ENCODE data around the gene PTMS.

PTMS gene

DNA sequence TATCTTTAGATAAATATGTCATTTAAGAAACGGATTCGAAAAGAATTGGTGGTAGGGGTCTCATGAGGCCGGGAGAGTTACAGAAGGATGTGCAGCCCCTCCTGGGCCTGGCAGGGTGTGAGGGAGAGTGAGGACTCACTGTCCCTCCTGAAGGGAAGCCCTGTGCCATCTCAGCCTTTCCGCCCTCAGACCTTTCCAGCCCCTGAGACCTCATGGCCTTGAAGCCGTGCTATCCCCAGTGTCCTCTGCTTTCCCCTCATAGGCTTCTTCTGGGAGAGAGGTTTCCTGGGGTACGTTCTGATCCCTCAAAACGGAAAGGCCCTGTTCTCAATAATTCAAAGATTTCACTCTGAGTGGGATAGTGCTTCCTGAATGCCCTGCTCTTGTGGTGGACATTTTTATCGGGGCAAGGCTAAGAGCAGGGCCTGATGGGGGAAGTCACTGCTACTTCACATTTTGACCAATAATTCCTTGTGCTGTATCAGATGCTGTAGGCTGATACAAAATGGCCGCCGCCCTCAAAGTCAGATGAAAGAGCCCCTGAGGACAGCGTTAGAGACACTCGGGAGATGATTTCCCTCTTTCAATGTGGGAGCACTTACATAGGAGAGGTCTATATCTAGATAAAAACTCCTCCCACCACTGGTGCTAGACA is 24.5 kb downstream of the PTMS start:
- no peak for DNase-seq

DNA sequence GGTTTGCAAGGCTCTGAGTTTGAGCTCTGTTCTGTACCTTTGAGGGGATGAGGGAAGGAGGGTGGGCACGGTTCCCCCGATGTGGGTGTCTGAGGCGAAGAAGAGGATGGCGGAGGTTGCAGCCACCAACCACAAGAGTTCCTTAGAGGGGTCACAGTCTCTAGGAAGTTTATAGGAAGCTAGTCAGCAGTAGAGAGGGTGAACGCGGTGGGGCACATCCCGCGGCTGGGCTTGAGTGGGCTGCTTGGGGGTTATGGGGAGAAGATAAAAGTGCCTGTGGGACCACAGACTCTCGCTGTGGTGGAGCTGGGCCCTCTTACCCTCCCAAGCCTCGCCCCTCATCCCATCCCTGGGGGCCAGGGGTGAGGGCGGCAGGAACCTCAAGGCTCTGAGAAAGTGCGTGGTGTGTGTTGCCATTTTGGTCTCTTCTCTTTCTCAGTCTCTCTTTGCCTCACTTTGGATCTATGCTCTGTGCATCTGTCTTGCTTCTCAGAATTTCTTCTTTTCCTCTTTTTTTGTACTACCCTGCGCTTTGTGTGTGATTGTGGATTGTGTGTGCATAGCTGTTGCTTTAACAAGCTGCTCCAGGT is 25.9 kb downstream of the PTMS start:
- no peak for DNase-seq

DNA sequence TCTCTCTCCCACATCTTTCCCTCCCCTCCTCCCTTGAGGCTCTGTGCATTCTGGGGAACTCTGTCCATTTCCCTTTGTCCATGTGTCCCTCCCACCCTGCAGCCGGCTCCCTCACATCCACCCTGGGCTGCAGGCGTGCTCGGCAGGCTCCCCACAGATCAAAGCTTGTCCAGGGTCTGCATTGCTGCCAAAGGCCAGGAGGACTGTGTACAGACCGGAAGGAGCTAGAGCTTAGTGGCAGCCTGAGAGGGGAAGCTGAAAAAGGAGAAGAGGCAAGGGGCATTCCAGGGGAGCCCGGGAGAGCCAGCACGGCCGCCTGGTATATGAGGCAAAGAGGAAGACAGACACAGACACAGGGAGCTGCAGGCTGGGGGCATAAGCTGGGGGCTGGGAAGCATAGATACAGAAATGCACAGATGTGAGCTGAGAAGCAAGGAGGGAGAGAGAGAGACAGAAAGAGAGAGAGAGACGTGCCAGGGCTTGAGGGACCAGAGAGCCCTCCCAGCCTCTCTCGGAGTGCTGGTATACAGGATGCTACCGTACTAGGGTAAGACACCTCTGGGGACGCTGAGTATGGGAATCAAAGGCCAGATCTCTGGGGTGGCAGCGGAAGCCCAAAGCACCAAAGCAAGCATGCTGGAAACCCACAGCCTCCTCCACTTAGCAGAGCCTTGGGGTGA is 26.5 kb downstream of the PTMS start:
- DNase-seq = peak; percentile 14 to 36

DNA sequence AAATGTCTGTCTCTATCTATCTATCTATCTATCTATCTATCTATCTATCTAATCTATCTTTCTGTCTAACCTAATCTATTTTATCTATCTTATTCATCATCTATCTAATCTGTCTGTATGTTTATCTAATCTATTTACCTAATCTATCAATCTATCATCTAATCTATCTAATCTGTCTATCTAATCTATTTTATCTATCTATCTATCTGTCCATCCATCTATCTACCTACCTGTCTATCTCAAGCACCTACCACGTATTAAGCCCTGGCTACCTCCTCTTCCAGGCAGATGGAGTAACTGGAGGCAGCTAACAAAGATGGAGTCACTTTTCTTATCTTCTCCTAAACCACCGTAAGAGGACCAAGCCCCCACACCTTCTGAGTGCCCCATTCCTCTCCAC is 28.9 kb downstream of the PTMS start:
- DNase-seq = no peak

DNA sequence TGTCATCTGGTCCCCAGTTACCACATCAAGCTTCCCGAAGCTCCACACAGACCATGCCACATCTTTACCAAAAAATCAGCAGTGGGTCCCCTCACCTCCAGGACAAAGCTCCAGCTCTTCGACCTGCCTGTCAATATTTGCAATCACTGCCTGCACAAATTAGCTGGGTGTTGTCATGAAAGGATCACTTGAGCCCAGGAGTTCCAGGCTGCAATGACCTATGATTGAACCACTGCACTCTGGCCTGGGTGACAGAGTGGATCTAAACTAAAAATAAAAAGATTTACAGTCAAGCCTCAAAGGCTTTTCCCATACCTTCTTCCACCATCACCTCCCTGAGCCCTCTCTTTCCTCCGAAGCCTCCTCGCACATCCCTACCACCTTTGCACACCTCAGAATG is 30.4 kb downstream of the PTMS start:
- DNase-seq = no peak

DNA sequence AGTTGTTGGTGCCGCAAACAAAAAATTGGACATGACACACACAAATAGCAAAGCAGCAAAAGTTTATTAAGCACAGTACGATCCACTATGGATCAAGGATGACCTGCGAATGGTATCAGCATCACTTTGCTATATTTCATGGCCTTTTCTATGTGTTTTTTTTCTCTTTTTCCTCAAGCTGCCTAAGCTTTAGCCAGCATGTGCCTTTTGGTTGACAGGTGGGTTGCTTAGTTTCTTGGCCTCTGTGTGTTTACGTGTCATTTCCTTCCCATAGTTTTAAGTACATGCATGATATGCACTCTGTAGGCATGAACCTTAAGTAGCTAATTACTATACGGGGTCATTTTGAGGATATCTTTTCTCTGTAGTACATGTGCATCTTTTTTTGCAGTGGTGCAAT is 33.0 kb downstream of the PTMS start:
- no peak for DNase-seq

DNA sequence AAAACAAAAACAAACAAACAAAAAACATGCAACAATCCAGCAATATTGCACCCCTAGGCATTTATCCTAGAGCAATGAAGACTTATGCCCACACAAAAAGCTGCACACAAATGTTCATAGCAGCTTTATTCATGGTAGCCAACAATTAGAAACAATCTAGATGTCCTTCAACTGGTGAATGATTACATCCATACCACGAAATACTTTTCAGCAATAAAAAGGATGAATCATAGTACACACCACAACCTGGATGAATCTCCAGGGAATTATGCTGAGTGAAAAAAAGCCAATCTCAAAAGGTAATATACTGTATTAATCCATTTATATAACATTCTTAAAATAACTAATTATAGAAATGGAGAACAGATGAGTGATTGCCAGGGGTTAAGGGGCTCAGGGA is 41.0 kb downstream of the PTMS start:
- DNase-seq = no peak

DNA sequence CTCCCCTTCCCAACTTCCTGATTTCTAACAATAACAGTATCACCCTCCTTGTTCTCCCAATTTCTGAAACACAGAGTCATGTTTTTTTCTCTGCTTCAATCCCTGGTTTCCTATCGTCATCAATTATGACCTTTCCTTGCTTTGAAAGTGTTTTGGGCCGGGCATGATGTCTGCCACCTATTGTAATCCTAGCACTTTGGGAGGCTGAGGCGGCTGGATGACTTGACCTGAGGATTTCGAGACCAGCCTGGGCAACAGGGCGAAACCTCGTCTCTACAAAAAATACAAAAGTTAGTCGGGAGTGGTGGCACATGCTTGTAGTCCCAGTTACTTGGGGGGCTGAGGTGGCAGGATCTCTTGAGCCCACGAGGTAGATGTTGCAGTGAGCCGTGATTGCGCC is 42.9 kb downstream of the PTMS start:
- DNase-seq = no peak

DNA sequence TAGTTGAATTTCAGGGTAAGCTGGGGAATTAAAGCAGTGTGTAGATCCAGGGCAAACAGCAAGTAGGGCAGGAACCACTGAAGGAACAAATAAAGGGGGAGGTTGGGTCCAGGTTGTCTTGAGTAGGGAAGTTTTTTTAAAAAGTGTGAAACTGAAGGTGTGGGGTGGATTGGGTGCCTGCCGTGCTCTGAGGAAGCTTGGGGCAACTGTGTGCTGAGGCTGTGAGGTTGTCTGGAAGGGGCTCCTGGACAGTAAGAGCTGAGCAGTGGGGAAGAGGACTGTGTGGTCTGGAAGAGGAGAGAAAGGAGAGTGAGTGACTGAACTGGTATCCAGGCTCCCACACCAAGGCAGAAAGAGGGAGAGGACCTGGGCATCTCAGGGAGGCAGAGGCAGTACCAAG is 44.6 kb downstream of the PTMS start:
- no peak for DNase-seq

DNA sequence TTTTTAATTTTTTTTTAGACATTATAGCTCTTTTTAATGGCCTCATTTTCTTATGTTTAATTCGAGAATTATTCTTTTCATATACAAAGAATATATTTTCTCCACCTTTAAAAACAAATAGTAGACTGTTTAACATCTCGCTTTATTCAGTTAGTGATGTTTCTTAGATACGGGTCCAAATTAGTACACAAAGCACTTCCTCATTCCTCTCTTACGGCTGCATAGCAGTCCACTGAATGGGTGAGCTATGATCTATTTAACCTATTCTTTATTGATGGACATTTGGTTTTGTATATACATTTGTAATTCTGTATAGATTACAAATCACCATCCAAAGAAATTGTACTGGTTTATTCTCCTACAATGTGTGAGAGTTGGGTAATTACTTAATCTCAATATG is 47.2 kb downstream of the PTMS start:
- no peak for DNase-seq

DNA sequence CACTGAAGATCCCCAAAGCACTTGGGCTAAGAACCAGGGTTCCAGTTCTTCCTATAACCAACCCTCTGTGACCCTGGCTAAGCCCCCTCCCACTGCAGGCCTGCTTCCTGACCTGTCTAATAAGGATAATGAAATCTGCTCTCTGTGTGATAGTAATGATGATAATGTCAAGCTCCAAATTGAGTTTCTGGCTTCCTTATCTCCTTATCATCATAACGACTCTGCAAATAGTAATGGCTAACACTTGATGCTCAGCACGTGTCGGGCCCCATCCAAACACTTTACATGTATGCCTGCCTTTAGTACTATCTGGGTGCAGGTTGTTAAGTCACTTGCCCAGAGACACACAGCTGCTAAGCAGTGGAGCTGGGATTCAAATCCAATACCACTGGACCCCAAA is 50.4 kb downstream of the PTMS start:
- DNase-seq = no peak

DNA sequence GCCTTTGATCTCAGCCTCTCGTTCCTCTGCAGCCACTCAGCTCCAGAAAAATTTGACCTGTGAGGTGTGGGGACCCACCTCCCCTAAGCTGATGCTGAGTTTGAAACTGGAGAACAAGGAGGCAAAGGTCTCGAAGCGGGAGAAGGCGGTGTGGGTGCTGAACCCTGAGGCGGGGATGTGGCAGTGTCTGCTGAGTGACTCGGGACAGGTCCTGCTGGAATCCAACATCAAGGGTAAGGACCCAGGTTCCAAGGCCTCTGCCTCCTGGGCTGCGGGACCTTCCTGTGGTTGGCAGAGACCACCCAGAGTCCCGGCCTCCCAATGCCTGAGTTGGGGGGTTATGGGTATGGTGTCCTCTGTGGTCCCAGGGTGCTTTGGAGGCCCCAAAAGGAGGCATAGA is 50.9 kb downstream of the PTMS start:
- DNase-seq = no peak

DNA sequence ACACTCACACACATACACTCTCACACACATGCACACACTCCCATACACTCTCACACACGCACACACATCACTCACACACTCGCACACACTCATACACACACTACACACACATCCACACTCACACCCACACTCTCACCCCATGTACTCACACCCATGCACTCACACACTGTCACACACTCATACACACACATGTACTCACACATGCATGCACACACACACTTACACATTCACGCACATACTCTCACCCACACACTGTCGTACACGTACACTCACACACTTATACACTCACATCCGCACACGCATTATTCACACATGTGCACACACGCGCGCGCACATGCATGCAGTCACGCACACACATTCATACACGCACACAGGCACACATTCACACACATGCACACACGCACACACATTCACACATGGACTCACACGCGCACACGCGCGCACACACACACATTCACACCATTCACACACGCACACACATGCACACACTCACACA is 51.5 kb downstream of the PTMS start:
- no peak for DNase-seq

DNA sequence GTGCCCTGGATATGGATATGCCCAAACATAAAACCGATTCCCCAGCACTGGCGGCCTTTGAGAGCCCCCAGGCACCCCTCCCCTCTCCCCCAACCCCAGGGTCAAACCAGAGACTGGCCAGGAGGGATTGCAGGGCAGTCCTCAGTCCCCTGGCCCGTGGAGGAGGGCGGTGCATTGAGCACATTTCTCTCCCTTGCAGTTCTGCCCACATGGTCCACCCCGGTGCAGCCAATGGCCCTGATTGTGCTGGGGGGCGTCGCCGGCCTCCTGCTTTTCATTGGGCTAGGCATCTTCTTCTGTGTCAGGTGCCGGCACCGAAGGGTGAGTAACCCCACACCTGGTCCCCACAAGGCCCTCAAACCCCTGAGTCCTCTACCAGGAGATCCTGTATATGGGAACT is 52.1 kb downstream of the PTMS start:
- DNase-seq = no peak

DNA sequence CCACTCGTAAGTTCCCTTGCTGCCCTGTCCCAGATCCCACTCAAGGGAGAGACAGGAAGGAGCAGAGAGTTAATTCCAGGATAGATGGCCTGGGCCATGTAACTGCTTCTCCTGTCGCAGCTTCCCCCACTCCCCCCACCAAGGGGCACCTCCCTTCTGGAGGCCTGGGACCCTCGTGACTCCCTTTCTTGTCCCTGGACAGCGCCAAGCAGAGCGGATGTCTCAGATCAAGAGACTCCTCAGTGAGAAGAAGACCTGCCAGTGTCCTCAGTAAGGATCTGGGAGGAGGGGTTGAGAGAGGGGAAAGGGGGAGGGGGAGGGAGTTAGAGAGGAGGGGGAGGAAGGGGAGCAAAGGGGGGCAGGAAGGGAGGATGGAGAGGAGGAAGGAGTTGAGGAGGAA is 52.5 kb downstream of the PTMS start:
- DNase-seq = no peak

DNA sequence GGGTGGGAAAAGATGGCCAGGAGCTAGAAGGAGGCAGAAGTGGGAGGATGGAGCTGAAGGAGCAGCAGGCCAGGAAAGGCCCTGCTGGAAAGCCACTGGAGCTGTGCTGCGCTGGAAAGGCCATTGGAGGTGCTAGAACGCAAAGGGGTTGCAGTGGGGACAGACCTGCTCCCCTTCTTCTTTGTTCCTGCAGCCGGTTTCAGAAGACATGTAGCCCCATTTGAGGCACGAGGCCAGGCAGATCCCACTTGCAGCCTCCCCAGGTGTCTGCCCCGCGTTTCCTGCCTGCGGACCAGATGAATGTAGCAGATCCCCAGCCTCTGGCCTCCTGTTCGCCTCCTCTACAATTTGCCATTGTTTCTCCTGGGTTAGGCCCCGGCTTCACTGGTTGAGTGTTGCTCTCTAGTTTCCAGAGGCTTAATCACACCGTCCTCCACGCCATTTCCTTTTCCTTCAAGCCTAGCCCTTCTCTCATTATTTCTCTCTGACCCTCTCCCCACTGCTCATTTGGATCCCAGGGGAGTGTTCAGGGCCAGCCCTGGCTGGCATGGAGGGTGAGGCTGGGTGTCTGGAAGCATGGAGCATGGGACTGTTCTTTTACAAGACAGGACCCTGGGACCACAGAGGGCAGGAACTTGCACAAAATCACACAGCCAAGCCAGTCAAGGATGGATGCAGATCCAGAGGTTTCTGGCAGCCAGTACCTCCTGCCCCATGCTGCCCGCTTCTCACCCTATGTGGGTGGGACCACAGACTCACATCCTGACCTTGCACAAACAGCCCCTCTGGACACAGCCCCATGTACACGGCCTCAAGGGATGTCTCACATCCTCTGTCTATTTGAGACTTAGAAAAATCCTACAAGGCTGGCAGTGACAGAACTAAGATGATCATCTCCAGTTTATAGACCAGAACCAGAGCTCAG is 53.2 kb downstream of the PTMS start:
- no peak for DNase-seq

DNA sequence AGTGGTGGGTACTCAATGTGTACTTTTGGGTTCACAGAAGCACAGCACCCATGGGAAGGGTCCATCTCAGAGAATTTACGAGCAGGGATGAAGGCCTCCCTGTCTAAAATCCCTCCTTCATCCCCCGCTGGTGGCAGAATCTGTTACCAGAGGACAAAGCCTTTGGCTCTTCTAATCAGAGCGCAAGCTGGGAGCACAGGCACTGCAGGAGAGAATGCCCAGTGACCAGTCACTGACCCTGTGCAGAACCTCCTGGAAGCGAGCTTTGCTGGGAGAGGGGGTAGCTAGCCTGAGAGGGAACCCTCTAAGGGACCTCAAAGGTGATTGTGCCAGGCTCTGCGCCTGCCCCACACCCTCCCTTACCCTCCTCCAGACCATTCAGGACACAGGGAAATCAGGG is 54.0 kb downstream of the PTMS start:
- DNase-seq = no peak
